Measurements from ENCODE around the gene PSMC4. TPM values are rescaled to one million over a fixed set of nuclear protein-coding genes. Genes with fewer than 3 reads are reported as not detected.

PSMC4 gene
- total RNA-seq, 1 experiment from 2014 or later: 258 TPM

GRCh38 chr19:40025938-40026596, 55.1 kb downstream of the PSMC4 start:
- no peak overlapping the region for H3K4me3 ChIP-seq (ENCODE audit: low read length)

DNA sequence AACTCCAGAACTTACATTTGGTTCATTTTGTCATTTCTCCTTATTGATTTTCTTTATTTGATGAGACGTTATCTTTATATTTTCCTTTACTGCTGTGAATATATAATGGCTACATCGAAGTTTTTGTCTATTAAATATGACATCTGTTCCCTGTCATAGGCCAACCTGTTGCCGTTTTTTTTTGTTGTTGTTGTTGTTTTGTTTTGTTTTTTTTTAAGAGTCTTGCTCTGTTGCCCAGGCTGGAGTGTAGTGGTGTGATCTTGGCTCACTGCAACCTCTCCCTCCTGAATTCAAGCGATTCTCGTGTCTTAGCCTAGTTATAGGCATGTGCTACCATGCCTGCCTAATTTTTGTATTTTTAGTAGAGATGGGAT, 55.6 kb downstream of the PSMC4 start:
- H3K9me3 ChIP-seq (ENCODE audit: low read length): peaks cover 22% of the 10 kb centered on the region; the same call in 1 of the 2 replicates
- no peak overlapping the region for H3K9ac ChIP-seq (ENCODE audit: low read length)
- TF ChIP-seq EZH2 (IDR thresholded peaks at IDR 0.05; ENCODE audit: low read length, unreplicated experiment) (no peak), EZH2phosphoT487 (IDR thresholded peaks at IDR 0.05; ENCODE audit: borderline replicate concordance, low read length) (no peak)
- TF ChIP-seq, protein P1, sequence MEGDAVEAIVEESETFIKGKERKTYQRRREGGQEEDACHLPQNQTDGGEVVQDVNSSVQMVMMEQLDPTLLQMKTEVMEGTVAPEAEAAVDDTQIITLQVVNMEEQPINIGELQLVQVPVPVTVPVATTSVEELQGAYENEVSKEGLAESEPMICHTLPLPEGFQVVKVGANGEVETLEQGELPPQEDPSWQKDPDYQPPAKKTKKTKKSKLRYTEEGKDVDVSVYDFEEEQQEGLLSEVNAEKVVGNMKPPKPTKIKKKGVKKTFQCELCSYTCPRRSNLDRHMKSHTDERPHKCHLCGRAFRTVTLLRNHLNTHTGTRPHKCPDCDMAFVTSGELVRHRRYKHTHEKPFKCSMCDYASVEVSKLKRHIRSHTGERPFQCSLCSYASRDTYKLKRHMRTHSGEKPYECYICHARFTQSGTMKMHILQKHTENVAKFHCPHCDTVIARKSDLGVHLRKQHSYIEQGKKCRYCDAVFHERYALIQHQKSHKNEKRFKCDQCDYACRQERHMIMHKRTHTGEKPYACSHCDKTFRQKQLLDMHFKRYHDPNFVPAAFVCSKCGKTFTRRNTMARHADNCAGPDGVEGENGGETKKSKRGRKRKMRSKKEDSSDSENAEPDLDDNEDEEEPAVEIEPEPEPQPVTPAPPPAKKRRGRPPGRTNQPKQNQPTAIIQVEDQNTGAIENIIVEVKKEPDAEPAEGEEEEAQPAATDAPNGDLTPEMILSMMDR (conservative IDR thresholded peaks at IDR 0.05; ENCODE audit: low read depth, low read length): no peak
- BruUV-seq (replicated peaks): no TSS peak
- H3K4me2 ChIP-seq (ENCODE audit: low read length): no peak overlapping the region
- no peaks in the 10 kb centered on the region for H4K20me1 ChIP-seq (ENCODE audit: low read length)
- no peaks in the 10 kb centered on the region for H3K4me1 ChIP-seq (ENCODE audit: insufficient read depth, low read length)
- no peak overlapping the region for H3K4me3 ChIP-seq (ENCODE audit: low read length)
- no peaks in the 10 kb centered on the region for H3K27me3 ChIP-seq (ENCODE audit: low read length)
- CTCF ChIA-PET: no interaction called here
- no peaks in the 10 kb centered on the region for H3K79me2 ChIP-seq (ENCODE audit: low read length)
- no peak for DNase-seq
- H2AFZ ChIP-seq (ENCODE audit: low read length): no peak overlapping the region
- no peak overlapping the region for H3K27ac ChIP-seq (ENCODE audit: low read length)
- no peak for ATAC-seq
- peaks cover 10% of the 10 kb centered on the region; the same call in 1 of the 2 replicates for H3K36me3 ChIP-seq (ENCODE audit: low read depth, low read length)
- POLR2A ChIA-PET (ENCODE audit: unreplicated experiment): no interaction called here
- no peaks in the 10 kb centered on the region for H3K9me2 ChIP-seq (replicated peaks; ENCODE audit: low read length)
- intact Hi-C loops (cut with micrococcal nuclease): no loop called here
- no peaks in the 10 kb centered on the region for H3F3A ChIP-seq (ENCODE audit: low read length, unreplicated experiment)

More at GRCh38 chr19:40025938-40026596, 55.1 kb downstream of the PSMC4 start:
- H3K9me2 ChIP-seq (replicated peaks; ENCODE audit: low read length): no peaks in the 10 kb centered on the region
- ATAC-seq (no peak), DNase-seq (no peak)
- no peaks in the 10 kb centered on the region for H3K4me1 ChIP-seq (ENCODE audit: insufficient read depth, low read length)
- H4K20me1 ChIP-seq (ENCODE audit: low read length): no peaks in the 10 kb centered on the region
- no peaks in the 10 kb centered on the region for H3F3A ChIP-seq (ENCODE audit: low read length, unreplicated experiment)
- no peaks in the 10 kb centered on the region for H3K79me2 ChIP-seq (ENCODE audit: low read length)
- ChIA-PET POLR2A (ENCODE audit: unreplicated experiment) (interaction anchor here (0.6 kb wide), 1 partner anchor 16 kb away, joined by 19 read pairs; no protein-coding TSS in a partner anchor), CTCF (no interaction called here)
- TF ChIP-seq EZH2 (IDR thresholded peaks at IDR 0.05; ENCODE audit: low read length, unreplicated experiment): no peak
- no peak for TF ChIP-seq EZH2phosphoT487 (IDR thresholded peaks at IDR 0.05; ENCODE audit: borderline replicate concordance, low read length)
- TF ChIP-seq, protein P1 (conservative IDR thresholded peaks at IDR 0.05; ENCODE audit: low read depth, low read length): no peak
- no peaks in the 10 kb centered on the region for H3K27me3 ChIP-seq (ENCODE audit: low read length)
- BruUV-seq (replicated peaks): no TSS peak
- no peak overlapping the region for H3K9ac ChIP-seq (ENCODE audit: low read length)
- no peak overlapping the region for H3K4me2 ChIP-seq (ENCODE audit: low read length)
- peaks cover 22% of the 10 kb centered on the region; the same call in 1 of the 2 replicates for H3K9me3 ChIP-seq (ENCODE audit: low read length)
- no peak overlapping the region for H3K27ac ChIP-seq (ENCODE audit: low read length)
- H2AFZ ChIP-seq (ENCODE audit: low read length): no peak overlapping the region
- peaks cover 10% of the 10 kb centered on the region; the same call in 1 of the 2 replicates for H3K36me3 ChIP-seq (ENCODE audit: low read depth, low read length)
- intact Hi-C loops (cut with micrococcal nuclease): no loop called here

Other genes with a start within 250 kb of the PSMC4 start
- not detected in 2 replicates for gene CLC, start 233.1 kb upstream of the PSMC4 start, total RNA-seq (2014; rRNA removed)
- gene LEUTX, start 192.3 kb upstream of the PSMC4 start, total RNA-seq (2014; rRNA removed): not detected in 2 replicates
- gene DYRK1B, start 137.0 kb upstream of the PSMC4 start, total RNA-seq (2014; rRNA removed): 2.4 and 2.8 TPM in 2 replicates
- gene FBL, start 124.8 kb upstream of the PSMC4 start, total RNA-seq (2014; rRNA removed): 186 and 270 TPM in 2 replicates
- gene FCGBP, start 36.5 kb upstream of the PSMC4 start, total RNA-seq (2014; rRNA removed): 0.52 and 0.80 TPM in 2 replicates
- 0.69 and 2.5 TPM in 2 replicates for gene ZNF546, start 25.9 kb downstream of the PSMC4 start, total RNA-seq (2014; rRNA removed)
- gene ZNF780B, start 85.1 kb downstream of the PSMC4 start, total RNA-seq (2014; rRNA removed): 7.1 and 8.5 TPM in 2 replicates
- gene ZNF780A, start 119.8 kb downstream of the PSMC4 start, total RNA-seq (2014; rRNA removed): 3.3 and 9.0 TPM in 2 replicates
- gene MAP3K10, start 220.3 kb downstream of the PSMC4 start, total RNA-seq (2014; rRNA removed): 11.2 and 13.0 TPM in 2 replicates
- gene TTC9B, start 247.2 kb downstream of the PSMC4 start, total RNA-seq (2014; rRNA removed): 0.15 and 0.17 TPM in 2 replicates

Measured in PC-3 (cell line).